ENCODE results near the gene ADGRB2.

- no peak for TF ChIP-seq EZH2 (IDR thresholded peaks at IDR 0.05; ENCODE audit: low read length, missing control alignments)
- TF ChIP-seq, protein P1, sequence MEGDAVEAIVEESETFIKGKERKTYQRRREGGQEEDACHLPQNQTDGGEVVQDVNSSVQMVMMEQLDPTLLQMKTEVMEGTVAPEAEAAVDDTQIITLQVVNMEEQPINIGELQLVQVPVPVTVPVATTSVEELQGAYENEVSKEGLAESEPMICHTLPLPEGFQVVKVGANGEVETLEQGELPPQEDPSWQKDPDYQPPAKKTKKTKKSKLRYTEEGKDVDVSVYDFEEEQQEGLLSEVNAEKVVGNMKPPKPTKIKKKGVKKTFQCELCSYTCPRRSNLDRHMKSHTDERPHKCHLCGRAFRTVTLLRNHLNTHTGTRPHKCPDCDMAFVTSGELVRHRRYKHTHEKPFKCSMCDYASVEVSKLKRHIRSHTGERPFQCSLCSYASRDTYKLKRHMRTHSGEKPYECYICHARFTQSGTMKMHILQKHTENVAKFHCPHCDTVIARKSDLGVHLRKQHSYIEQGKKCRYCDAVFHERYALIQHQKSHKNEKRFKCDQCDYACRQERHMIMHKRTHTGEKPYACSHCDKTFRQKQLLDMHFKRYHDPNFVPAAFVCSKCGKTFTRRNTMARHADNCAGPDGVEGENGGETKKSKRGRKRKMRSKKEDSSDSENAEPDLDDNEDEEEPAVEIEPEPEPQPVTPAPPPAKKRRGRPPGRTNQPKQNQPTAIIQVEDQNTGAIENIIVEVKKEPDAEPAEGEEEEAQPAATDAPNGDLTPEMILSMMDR (conservative IDR thresholded peaks at IDR 0.05 in 1 of 2, IDR thresholded peaks at IDR 0.05 in 1 of 2; ENCODE audit: low read depth in 1 of 2, low read length in 2 of 2) = no peak
Observed at GRCh38 chr1:31715873-31716220, 48.3 kb downstream of the ADGRB2 start.
